GM13976 (cell line): Measurements from ENCODE around the gene SPRED1.

Experiments used
- DNase-seq: peaks from one replicate; pipeline ENCODE4 v3.0.0; 2012; ENCODE audit warnings: low spot score
- CTCF ChIP-seq: IDR thresholded peaks from 2 replicates; pipeline ENCODE4 v1.5.1; 2012; ENCODE audit warnings: borderline replicate concordance, mild to moderate bottlenecking; ENCODE audit not compliant: insufficient read depth; ENCODE audit errors: extremely low read depth, missing control alignments, control extremely low read depth
- in situ Hi-C: fragments of 300-500 bp; cut with MboI; formaldehyde crosslinking; loops from one replicate; pipeline ENCODE4 v1.12.0; 2022; ENCODE audit warnings: low sequenced_read_pairs, mixed read lengths, inconsistent platforms; ENCODE audit not compliant: unreplicated experiment

SPRED1 gene

GRCh38 chr15:38362355-38362754 lies 109.7 kb downstream of the SPRED1 start:
- DNase-seq = no peak
- in situ Hi-C loops = no loop called here

GRCh38 chr15:38367476-38367875 lies 114.8 kb downstream of the SPRED1 start:
- in situ Hi-C loops = no loop called here
- DNase-seq = no peak
- no peak for TF ChIP-seq CTCF

More at GRCh38 chr15:38362355-38362754, 109.7 kb downstream of the SPRED1 start:
- no peak for TF ChIP-seq CTCF

- in situ Hi-C loops = no loop called here
- no peak for DNase-seq
- no peak for TF ChIP-seq CTCF
Measured at GRCh38 chr15:38369936-38370478, 117.4 kb downstream of the SPRED1 start.

- no peak for DNase-seq
- in situ Hi-C loops = no loop called here
- no peak for TF ChIP-seq CTCF
Measured at GRCh38 chr15:38373016-38373415, 120.4 kb downstream of the SPRED1 start.

GRCh38 chr15:38374029-38374428 lies 121.4 kb downstream of the SPRED1 start:
- in situ Hi-C loops = no loop called here
- no peak for TF ChIP-seq CTCF
- no peak for DNase-seq

- DNase-seq = no peak
- TF ChIP-seq CTCF = no peak
- in situ Hi-C loops = no loop called here
Measured at GRCh38 chr15:38374556-38374955, 121.9 kb downstream of the SPRED1 start.
